ENCODE measurements around the gene GALR2.
A peak's percentile ranks its signal among the peaks of the same experiment; 100 is the strongest.

The GALR2 gene

GRCh38 chr17:76103274-76104139, 28.9 kb downstream of the GALR2 start, which contains the start of gene EXOC7:
Gene EXOC7, minus strand, starts transcription at chr17:76103787. Its CDS starts 95 bp downstream, at chr17:76103692.
- H3K27ac ChIP-seq = peak within 1 kb of the TSS; percentile 84
- TF ChIP-seq ZFX (IDR thresholded peaks at IDR 0.05) (peak; percentile 64; the same call in 1 of the 2 replicates), CTCF (conservative IDR thresholded peaks at IDR 0.05) (no peak)

- TF ChIP-seq ZFX (IDR thresholded peaks at IDR 0.05) (no peak), CTCF (conservative IDR thresholded peaks at IDR 0.05) (no peak)
- peak overlapping the region; percentile 84 for H3K27ac ChIP-seq
Observed at GRCh38 chr17:76104140-76104895, 29.7 kb downstream of the GALR2 start.

GRCh38 chr17:76104896-76105231, 30.3 kb downstream of the GALR2 start:
- H3K27ac ChIP-seq = no peak overlapping the region

GRCh38 chr17:76106703-76107102, 32.1 kb downstream of the GALR2 start:
- H3K27ac ChIP-seq = no peak overlapping the region
- TF ChIP-seq ZFX (IDR thresholded peaks at IDR 0.05) (no peak), CTCF (conservative IDR thresholded peaks at IDR 0.05) (no peak)

More at GRCh38 chr17:76104896-76105231, 30.3 kb downstream of the GALR2 start:
- TF ChIP-seq CTCF (conservative IDR thresholded peaks at IDR 0.05) (no peak), ZFX (IDR thresholded peaks at IDR 0.05) (no peak)

- TF ChIP-seq ZFX (IDR thresholded peaks at IDR 0.05) (no peak), CTCF (conservative IDR thresholded peaks at IDR 0.05) (no peak; the same call in 1 of the 2 replicates)
- no peak overlapping the region for H3K27ac ChIP-seq
Observed at GRCh38 chr17:76107509-76107908, 32.9 kb downstream of the GALR2 start.

- H3K27ac ChIP-seq = no peak overlapping the region
- TF ChIP-seq CTCF (conservative IDR thresholded peaks at IDR 0.05) = no peak
- no peak for TF ChIP-seq ZFX (IDR thresholded peaks at IDR 0.05)
Observed at GRCh38 chr17:76111956-76112355, 37.4 kb downstream of the GALR2 start.
